ENCODE results near the gene LCE6A.

LCE6A gene

DNA sequence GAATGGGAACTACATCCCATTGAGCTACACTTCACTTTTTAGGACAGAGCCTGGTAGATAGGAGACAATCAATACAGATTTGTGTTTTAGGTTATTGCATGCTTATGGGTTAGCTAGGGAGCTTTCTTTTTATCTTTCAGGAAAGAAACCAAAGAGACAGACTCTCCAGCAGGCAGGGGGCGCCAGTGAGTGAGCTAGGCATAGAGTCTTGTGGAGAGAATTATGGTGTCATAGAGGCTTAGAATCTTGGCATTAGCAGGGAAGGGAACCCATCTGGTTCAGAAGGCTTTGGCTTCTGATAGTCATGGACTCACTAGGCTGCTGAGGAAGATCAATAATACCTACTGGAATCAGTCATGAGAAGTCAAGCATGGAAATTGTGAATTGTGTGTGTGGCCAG is 35.4 kb downstream of the LCE6A start, which contains the start of gene SMCP:
TSS of gene SMCP (plus strand) at position 281 of the 400 bp plus-strand sequence. CDS start 6,101 bp downstream, outside the sequence.
- DNase-seq = no peak

DNA sequence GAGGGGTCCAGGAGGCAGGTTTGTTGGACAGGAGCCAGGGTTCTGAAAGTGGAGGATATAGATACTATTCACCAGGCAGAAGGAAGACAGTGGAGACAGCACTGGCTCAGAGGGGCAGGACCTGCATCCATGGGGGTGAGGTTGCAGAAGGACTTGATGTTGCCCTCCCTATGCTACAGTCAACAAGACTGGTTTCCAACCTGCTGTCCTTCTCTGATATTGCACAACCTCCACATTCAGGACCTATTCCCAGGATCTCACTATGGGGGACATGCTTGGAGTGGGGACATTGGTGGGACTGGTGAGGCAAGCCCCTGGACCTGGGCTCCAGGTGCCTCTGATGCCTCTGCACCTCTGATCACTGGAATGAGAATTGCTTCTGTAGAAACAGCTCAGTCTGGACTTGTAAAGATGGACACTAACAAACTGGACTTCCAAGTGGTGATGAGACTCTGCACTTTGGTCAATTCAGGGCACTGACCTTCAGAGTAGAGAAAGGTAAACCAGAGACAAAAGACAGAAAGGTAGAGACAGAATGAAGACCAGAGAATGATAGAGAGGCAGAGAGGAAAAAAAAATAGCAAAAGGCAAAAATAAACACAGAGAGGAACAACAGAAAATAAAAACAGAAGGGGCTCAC is 37.0 kb downstream of the LCE6A start:
- no peak for DNase-seq

DNA sequence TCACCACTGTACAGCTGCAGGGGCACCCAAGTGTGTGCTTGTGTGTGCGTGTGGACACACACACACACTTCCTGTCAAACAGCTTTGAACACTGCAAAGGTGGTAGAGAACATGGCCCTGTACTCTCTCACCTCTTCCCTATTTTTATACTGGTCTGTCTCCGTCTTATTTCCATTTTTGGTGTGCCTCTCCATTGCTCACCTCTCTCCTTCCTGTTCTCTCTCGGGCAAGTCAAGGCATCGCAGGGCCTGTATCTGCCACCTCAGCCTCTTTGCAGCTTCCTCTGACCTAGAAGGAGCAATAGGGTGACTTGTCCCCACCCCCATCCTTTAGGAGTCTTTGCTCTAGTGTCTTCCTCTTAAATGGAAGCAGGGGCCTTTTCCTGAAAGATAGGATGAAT is 37.7 kb downstream of the LCE6A start:
- DNase-seq = no peak

GRCh38 chr1:152880907-152881306 is 38.3 kb downstream of the LCE6A start:
- no peak for DNase-seq

DNA sequence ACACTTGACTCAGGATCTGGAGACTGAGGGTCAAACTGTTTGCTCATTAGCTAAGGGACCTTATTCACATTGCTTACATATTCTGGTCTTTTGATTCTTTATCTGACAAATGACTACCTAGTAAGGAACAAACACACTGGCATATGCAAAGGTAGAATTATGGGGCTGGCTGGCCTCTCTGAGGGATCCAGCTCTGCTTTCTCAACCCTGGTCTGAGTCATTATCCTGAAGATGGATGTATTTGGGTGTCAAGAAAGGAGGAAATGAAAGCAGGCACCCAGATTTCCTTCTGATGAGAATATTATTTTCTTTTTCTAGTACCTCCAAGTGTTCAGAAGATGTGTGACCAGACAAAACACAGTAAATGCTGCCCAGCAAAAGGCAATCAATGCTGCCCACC is 41.4 kb downstream of the LCE6A start:
- DNase-seq = no peak

GRCh38 chr1:152884506-152884905 is 41.9 kb downstream of the LCE6A start:
- no peak for DNase-seq

GRCh38 chr1:152884966-152885624 is 42.4 kb downstream of the LCE6A start:
- DNase-seq = no peak

DNA sequence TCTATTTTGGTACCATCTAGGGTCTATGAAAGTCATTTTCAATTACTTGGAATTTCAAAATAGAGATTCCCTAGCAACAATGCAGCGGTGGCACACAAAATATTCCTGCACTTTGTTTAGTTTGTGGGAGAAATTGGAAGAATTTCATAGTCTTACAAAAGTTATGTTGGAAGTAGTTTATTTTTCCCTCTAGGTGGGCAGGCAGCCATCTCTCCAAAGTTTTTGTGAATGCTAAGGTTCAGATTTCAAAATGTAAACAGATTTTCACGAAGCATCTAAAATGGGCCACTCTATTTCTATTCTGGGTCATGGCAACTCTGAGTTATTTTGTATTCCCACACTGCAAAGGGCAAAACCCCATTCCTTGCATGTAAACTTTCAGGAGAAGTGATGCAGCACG is 43.4 kb downstream of the LCE6A start:
- no peak for DNase-seq

DNA sequence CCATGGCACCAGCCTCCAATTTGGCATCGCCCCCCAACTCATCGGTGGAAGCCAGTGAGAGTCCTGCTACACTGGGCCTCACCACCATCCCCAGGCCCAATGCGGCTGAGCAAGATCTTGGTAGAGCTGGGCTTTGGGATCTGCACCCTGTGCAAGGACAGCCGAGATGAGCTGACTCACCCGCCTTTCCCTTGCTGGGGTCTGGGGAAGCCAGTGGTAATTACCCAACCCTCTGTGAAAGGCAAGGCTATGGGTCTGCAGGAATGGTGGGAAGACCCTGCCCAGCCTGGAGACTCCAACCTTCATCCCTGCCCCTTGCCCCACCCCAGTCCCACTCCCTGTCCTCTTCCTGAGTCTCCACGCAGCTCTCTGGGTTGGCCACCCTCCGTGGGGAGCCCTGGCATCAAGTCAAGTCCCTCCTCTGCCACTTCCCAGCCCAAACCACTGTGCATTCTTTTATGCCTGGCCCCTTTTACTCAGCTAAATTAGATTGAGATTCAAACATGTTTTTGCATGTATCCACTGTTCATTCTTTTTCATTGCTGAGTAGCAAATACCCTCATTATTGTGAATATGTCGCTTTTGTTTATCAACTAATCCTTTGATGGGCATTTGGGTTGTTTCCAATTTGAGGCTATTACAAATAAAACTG is 44.2 kb downstream of the LCE6A start:
- DNase-seq = no peak

- no peak for DNase-seq
These were observed 45.5 kb downstream of the LCE6A start for GRCh38 chr1:152888126-152888525.
